Posterior cingulate gyrus (tissue), 11 donors: Measurements from ENCODE around the gene CCDC57.

ENCODE experiments used
- DNase-seq, 10 donors: peaks; one replicate each; pipeline versions ENCODE4 v3.0.0 to v3.0.0-alpha.2; 2020 to 2021; ENCODE audit warnings: mixed read lengths in 3 of 10
- intact Hi-C: fragments of 100-400 bp; cut with DNase I; formaldehyde crosslinking; loops from one replicate; pipeline ENCODE4 v1.15.1; 2023

The CCDC57 gene

GRCh38 chr17:82164853-82165252, 47.8 kb downstream of the CCDC57 start:
- intact Hi-C loops: no loop called here
- peak in 2 of 10 donors; percentile 0 to 4 for DNase-seq

GRCh38 chr17:82161216-82161615, 51.4 kb downstream of the CCDC57 start:
- intact Hi-C loops: no loop called here
- DNase-seq: peak in 1 of 10 donors; percentile 7

- intact Hi-C loops: no loop called here
- DNase-seq: no peak
Observed at GRCh38 chr17:82160075-82160474, 52.6 kb downstream of the CCDC57 start.

- intact Hi-C loops: no loop called here
- DNase-seq: peak in 2 of 10 donors; percentile 19
Observed at GRCh38 chr17:82158825-82159224, 53.8 kb downstream of the CCDC57 start.

GRCh38 chr17:82157046-82158035, 55.3 kb downstream of the CCDC57 start:
- intact Hi-C loops: no loop called here
- peak in 3 of 10 donors; percentile 37 to 72 (median 58) for DNase-seq

GRCh38 chr17:82156284-82156925, 56.2 kb downstream of the CCDC57 start:
- intact Hi-C loops: no loop called here
- DNase-seq: peak in 3 of 10 donors; percentile 30 to 80 (median 58)

GRCh38 chr17:82155606-82156005, 57.0 kb downstream of the CCDC57 start:
- intact Hi-C loops: no loop called here
- DNase-seq: peak in 3 of 10 donors; percentile 35 to 65 (median 65)

GRCh38 chr17:82154881-82155331, 57.7 kb downstream of the CCDC57 start:
- DNase-seq: peak in 3 of 10 donors; percentile 66 to 80 (median 79)
- intact Hi-C loops: loop anchor here (1.0 to 5.0 kb wide), 2 partner anchors 58 to 125 kb away; partner anchors contain the start of gene FASN

GRCh38 chr17:82153745-82154375, 58.8 kb downstream of the CCDC57 start:
- peak; percentile 51 to 97 (median 78) for DNase-seq
- intact Hi-C loops: loop anchor here (1.0 to 5.0 kb wide), 2 partner anchors 57 to 124 kb away; partner anchors contain the start of gene FASN

- intact Hi-C loops: loop anchor here (5.0 kb wide), 1 partner anchor 56 kb away; the partner anchor contains the start of gene FASN
- DNase-seq: peak in 3 of 10 donors; percentile 39 to 75 (median 59)
Observed at GRCh38 chr17:82153295-82153691, 59.3 kb downstream of the CCDC57 start.

GRCh38 chr17:82152556-82153294, 59.9 kb downstream of the CCDC57 start:
- DNase-seq: peak in 3 of 10 donors; percentile 69 to 81 (median 69)
- intact Hi-C loops: loop anchor here (5.0 kb wide), 1 partner anchor 55 kb away; the partner anchor contains the start of gene FASN

- intact Hi-C loops: loop anchor here (5.0 kb wide), 1 partner anchor 55 kb away; the partner anchor contains the start of gene FASN
- DNase-seq: peak in 2 of 10 donors; percentile 31 to 71
Observed at GRCh38 chr17:82152114-82152513, 60.5 kb downstream of the CCDC57 start.

- peak in 3 of 10 donors; percentile 40 to 82 (median 78) for DNase-seq
- intact Hi-C loops: loop anchor here (5.0 kb wide), 1 partner anchor 54 kb away; the partner anchor contains the start of gene FASN
Observed at GRCh38 chr17:82151106-82151957, 61.3 kb downstream of the CCDC57 start.

- peak in 3 of 10 donors; percentile 37 to 65 (median 48) for DNase-seq
- intact Hi-C loops: loop anchor here (5.0 kb wide), 1 partner anchor 52 kb away; the partner anchor contains the start of gene FASN
Observed at GRCh38 chr17:82149401-82150099, 63.1 kb downstream of the CCDC57 start.

- DNase-seq: peak in 2 of 10 donors; percentile 2 to 15
- intact Hi-C loops: no loop called here
Observed at GRCh38 chr17:82148997-82149396, 63.6 kb downstream of the CCDC57 start.

GRCh38 chr17:82148011-82148410, 64.6 kb downstream of the CCDC57 start:
- DNase-seq: no peak
- intact Hi-C loops: no loop called here
